HEK293T (cell line): ENCODE results near the gene ZCCHC24.

Experiments used
- CTCF ChIA-PET: fragments of 350-600 bp; formaldehyde crosslinking; extraction: SDS; loops from one replicate; lab custom pipeline; 2021; ENCODE audit warnings: antibody characterized with exemption, inconsistent platforms; lab: Yijun Ruan, JAX
- POLR2A ChIA-PET: fragments of 350-600 bp; formaldehyde crosslinking; extraction: SDS; loops from one replicate; lab custom pipeline; 2020; ENCODE audit warnings: antibody characterized with exemption, inconsistent platforms; lab: Yijun Ruan, JAX
- DNase-seq: peaks from one replicate; pipeline ENCODE4 v3.0.0; 2012; ENCODE audit warnings: mixed read lengths; ENCODE audit errors: extremely low spot score
- ARNT ChIP-seq: fragments of 450-650 bp; IDR thresholded peaks from 2 replicates; pipeline ENCODE4 v1.6.1; 2017; ENCODE audit warnings: mild to moderate bottlenecking
- BHLHE40 ChIP-seq: fragments of 450-650 bp; IDR thresholded peaks from 2 replicates; pipeline ENCODE4 v1.6.1; 2016; ENCODE audit warnings: mild to moderate bottlenecking, moderate library complexity, borderline replicate concordance
- CTBP1 ChIP-seq: fragments of 450-650 bp; IDR thresholded peaks from 2 replicates; pipeline ENCODE4 v1.6.1; 2016; ENCODE audit warnings: borderline replicate concordance
- ELF4 ChIP-seq: fragments of 450-650 bp; IDR thresholded peaks from 2 replicates; pipeline ENCODE4 v1.6.1; 2017; ENCODE audit warnings: antibody characterized with exemption
- FOXA1 ChIP-seq: fragments of 450-650 bp; IDR thresholded peaks from 2 replicates; pipeline ENCODE4 v1.6.1; 2016; ENCODE audit warnings: mild to moderate bottlenecking
- FOXK2 ChIP-seq: fragments of 450-650 bp; IDR thresholded peaks from 2 replicates; pipeline ENCODE4 v1.6.1; 2016; ENCODE audit warnings: mild to moderate bottlenecking
- FOXM1 ChIP-seq: fragments of 450-650 bp; IDR thresholded peaks from 2 replicates; pipeline ENCODE4 v1.6.1; 2017; ENCODE audit warnings: mild to moderate bottlenecking, borderline replicate concordance
- HDGF ChIP-seq: fragments of 450-650 bp; IDR thresholded peaks from 2 replicates; pipeline ENCODE4 v1.6.1; 2017; ENCODE audit warnings: antibody characterized with exemption, borderline replicate concordance
- L3MBTL2 ChIP-seq: fragments of 450-650 bp; conservative IDR thresholded peaks from 2 replicates; pipeline ENCODE4 v1.6.1; 2016; ENCODE audit warnings: mild to moderate bottlenecking
- LEF1 ChIP-seq: fragments of 450-650 bp; IDR thresholded peaks from 2 replicates; pipeline ENCODE4 v1.6.1; 2017; ENCODE audit warnings: mild to moderate bottlenecking, borderline replicate concordance
- NFRKB ChIP-seq: fragments of 450-650 bp; IDR thresholded peaks from 2 replicates; pipeline ENCODE4 v1.6.1; 2016; ENCODE audit warnings: mild to moderate bottlenecking, moderate library complexity
- SP1 ChIP-seq: fragments of 450-650 bp; IDR thresholded peaks from 2 replicates; pipeline ENCODE4 v1.6.1; 2017
- SUZ12 ChIP-seq: fragments of 450-650 bp; IDR thresholded peaks from 2 replicates; pipeline ENCODE4 v1.6.1; 2016; ENCODE audit warnings: mild to moderate bottlenecking
- TARDBP ChIP-seq: fragments of 450-650 bp; IDR thresholded peaks from 2 replicates; pipeline ENCODE4 v1.6.1; 2016
- ZNF384 ChIP-seq: fragments of 450-650 bp; IDR thresholded peaks from 2 replicates; pipeline ENCODE4 v1.6.1; 2016
- TF ChIP-seq, protein P1 (sequence below): fragments of 450-650 bp; IDR thresholded peaks from 2 replicates; pipeline ENCODE4 v1.6.1; 2016

The ZCCHC24 gene

DNA sequence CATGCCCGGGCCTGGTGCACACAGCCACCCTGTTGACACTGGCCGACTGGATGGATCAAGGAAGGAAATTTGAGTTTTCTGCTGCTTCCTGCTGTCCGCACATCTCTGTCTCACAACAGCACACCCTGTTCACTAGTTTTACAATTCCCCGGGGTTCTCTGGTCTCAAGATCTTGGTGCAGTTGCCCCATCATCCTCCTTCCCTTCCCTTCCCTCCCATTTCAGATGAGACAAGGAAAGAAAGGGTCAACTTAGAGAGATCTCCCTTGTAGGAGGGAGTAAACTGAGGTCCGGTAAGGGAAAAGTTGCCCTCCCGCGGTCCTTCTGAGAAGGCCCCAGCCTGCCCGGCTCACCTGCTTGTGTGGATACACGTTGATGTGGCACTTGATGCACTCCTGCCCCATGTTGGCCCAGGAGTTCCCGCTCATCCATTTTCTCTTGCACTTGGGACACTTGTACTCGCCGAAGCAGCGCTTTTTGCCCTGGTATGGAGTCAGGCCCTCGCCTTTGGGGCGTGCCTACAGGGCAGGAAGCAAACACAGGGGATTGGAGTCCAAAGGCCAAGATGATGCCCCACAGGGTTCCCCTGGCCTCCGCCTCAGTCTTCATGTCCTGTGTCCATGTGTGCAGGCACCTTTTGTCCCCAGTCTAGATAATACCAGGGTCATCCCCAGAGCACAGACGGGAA lies 51.4 kb downstream of the ZCCHC24 start:
- no peak for DNase-seq
- ChIA-PET CTCF (interaction anchor here (0.6 kb wide), 1 partner anchor 19 kb away, joined by 5 read pairs; no protein-coding TSS in a partner anchor), POLR2A (interaction anchor here (1.0 kb wide), 1 partner anchor 52 kb away, joined by 3 read pairs; no protein-coding TSS in a partner anchor)
- TF ChIP-seq L3MBTL2, result no peak
- TF ChIP-seq BHLHE40, result no peak
- TF ChIP-seq ZNF384, result no peak

DNA sequence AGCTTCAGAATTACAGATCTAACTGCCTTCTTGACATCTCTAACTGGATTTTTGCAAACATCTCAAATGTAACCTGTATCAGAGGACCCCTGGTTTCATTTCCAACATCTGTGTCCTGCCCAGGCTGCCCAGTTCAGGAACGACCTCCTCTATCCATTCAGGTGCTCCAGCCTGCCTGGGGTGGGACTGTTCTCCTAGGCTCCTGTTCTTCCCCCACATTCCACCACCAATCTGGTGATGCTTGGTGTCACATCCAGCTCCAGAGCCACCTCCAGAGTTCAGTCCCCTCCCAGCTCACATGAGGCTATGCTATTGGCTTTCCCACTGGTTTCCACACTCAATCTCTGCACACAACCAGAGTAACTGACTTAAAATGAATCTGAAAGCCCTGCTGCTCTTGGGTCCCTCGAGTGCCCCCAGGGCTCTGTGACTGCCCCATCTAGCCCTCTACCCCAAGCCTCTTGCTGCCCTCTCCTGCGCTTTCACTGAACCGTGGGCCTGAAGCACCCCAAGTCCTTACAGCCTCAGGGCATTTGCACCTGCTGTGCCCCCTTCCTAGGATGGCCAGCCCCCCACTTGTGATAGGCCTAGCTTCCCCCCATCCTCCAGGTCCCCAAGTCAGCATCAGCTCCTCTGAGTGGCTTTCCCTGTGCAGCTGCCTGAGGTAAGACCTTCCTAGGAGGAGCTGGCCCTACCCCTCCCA lies 52.1 kb downstream of the ZCCHC24 start:
- no peak for DNase-seq
- CTCF ChIA-PET, result interaction anchor here (0.6 kb wide), 2 partner anchors 19 to 91 kb away, joined by 3 to 5 read pairs; no protein-coding TSS in a partner anchor
- TF ChIP-seq SUZ12, result no peak
- POLR2A ChIA-PET, result no interaction called here

DNA sequence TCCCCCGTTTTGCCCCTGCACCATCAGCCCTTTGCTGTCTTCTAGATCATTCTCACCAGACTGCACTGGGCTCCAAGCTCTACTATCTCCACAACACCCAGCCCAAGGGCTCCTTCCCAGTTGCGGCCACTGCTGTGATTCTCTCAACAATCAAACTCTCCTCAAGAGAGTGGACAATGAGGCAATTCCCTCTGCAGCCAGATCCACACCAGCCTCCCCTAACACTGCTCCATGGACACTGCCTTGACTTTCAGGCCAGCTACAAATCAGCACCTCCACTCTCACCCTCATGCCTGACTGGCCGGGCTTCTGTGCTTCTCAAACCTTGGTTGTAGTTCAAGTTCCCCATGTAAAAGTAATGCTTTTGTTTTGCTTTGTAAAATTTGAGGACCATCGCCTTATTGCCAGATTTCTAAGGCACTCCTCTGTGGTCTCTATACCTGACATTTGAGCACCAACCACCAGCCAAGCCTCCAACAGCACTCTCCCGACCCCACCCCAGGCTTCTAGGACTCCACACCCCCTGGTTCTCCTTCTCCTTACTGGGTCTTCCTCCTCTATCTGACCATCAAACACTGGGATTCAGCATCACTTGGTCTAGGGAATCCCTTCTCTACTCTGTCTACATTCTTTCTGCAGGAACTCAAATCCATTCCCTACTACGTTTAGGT lies 52.8 kb downstream of the ZCCHC24 start:
- POLR2A ChIA-PET, result no interaction called here
- no peak for DNase-seq
- no peak for TF ChIP-seq L3MBTL2
- no peak for TF ChIP-seq ZNF384
- no peak for TF ChIP-seq ELF4
- no peak for TF ChIP-seq HDGF
- no peak for TF ChIP-seq CTBP1
- TF ChIP-seq FOXA1, result no peak
- TF ChIP-seq, protein P1, sequence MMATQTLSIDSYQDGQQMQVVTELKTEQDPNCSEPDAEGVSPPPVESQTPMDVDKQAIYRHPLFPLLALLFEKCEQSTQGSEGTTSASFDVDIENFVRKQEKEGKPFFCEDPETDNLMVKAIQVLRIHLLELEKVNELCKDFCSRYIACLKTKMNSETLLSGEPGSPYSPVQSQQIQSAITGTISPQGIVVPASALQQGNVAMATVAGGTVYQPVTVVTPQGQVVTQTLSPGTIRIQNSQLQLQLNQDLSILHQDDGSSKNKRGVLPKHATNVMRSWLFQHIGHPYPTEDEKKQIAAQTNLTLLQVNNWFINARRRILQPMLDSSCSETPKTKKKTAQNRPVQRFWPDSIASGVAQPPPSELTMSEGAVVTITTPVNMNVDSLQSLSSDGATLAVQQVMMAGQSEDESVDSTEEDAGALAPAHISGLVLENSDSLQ, result no peak
- no peak for TF ChIP-seq TARDBP
- TF ChIP-seq NFRKB, result no peak
- no peak for TF ChIP-seq SP1
- no peak for TF ChIP-seq ARNT
- TF ChIP-seq BHLHE40, result no peak
- no peak for TF ChIP-seq LEF1
- no peak for TF ChIP-seq FOXK2
- TF ChIP-seq SUZ12, result no peak
- CTCF ChIA-PET, result interaction anchor here (0.6 kb wide), 1 partner anchor 92 kb away, joined by 3 read pairs; no protein-coding TSS in a partner anchor

DNA sequence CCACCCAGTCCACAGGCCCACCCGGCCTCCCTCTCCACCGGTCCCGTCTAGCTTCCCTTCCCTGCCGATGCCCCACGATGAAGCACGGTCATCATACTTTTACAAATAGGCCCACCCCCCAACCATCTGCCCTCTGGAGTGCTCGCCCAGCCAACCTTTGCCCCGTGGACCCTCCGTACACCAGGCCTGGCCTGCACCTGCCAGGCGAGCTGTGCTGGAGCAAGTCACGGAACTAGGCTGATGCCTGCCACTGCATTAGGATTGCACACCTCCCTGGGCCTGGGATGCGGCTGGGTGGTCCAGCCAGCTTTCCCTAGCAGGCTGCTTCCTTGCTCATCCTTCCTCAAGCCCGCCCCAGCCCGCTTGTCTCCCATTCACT lies 53.4 kb downstream of the ZCCHC24 start:
- DNase-seq, result no peak

DNA sequence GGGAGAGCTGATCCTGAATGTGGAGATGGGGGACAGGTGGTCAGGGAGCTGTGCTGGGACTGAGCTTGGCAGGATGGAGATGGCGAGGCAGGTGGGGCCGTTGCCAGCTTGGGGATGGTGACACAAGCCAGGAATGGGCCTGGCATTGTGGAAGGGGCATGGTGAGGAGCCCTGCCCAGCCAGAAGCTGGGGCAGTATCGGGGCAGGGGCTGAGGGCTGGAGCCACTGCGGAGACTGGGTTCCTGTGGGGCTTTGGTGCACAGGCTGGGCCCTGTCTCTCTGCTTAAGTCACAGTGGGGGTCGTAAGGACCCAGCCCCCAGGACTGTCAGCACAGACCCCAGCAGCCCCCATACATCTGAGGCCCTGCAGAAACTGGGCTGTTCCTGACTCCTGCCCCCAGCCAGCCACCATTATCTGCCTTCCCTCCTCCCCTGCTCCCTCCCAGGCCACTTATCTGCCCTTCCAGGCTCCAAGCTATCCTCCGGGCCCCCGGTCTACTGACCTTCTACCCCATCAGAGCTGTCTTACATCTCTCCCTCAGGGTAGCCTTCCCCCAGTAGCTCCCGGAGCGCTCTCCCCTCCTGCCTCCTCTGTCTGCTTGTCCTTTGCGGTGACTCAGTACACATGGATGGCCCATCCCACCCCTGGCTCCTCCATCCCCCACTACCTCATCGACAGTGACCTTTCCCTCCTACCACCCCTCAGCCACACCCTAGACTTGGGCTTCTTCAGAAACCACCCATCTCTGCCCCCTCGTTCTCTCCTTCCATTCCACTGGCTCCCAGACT lies 54.0 kb downstream of the ZCCHC24 start:
- CTCF ChIA-PET, result no interaction called here
- DNase-seq, result no peak
- POLR2A ChIA-PET, result no interaction called here
- TF ChIP-seq TARDBP, result no peak
- TF ChIP-seq FOXK2, result no peak
- no peak for TF ChIP-seq HDGF
- TF ChIP-seq FOXA1, result no peak
- TF ChIP-seq SP1, result no peak
- TF ChIP-seq NFRKB, result no peak
- no peak for TF ChIP-seq BHLHE40
- no peak for TF ChIP-seq ARNT
- no peak for TF ChIP-seq LEF1
- TF ChIP-seq ZNF384, result no peak
- TF ChIP-seq FOXM1, result no peak
- no peak for TF ChIP-seq L3MBTL2
- TF ChIP-seq CTBP1, result no peak
- TF ChIP-seq, protein P1, result no peak
- TF ChIP-seq SUZ12, result no peak
- no peak for TF ChIP-seq ELF4

More for the DNA sequence above, 53.4 kb downstream of the ZCCHC24 start:
- ChIA-PET CTCF (no interaction called here), POLR2A (no interaction called here)
- TF ChIP-seq FOXM1 (no peak), ZNF384 (no peak), CTBP1 (no peak)

DNA sequence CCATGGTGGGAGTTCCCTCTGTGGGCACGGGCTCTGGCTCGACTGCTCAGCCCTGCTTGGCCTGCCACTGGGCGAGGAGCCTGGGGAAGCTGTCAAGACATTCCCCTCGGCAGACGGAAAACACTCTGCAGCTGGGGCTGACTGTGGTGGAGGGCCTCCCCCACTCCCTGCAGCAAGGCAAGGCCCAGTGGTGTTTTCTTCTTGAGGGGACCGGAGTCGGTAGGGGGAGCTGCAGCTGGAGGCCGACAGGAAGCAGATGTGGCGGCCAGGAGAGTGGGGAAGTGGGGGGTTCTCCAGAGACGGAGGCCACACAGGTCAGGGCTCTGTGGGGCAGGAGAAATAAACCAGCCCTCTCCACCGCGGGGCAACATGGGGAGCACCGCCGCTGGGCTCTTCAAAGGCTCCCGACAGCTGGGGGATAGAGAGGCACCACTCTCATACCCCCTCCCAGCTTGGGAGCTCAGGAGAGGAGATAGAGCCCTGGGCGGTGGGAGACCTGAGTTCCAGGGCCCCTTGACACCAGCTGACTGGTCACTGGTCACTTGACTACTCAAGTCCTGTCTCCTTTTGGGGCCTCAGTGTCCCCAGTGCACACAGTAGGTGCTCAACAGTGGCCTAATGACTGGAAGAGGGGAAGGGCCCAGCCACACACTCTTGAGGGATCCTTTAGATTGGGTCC lies 54.7 kb downstream of the ZCCHC24 start:
- ChIA-PET CTCF (no interaction called here), POLR2A (no interaction called here)
- DNase-seq, result no peak
- TF ChIP-seq BHLHE40, result no peak
- no peak for TF ChIP-seq FOXA1
- TF ChIP-seq ZNF384, result no peak
- TF ChIP-seq TARDBP, result no peak
- no peak for TF ChIP-seq SP1
- TF ChIP-seq HDGF, result no peak
- TF ChIP-seq ELF4, result no peak
- no peak for TF ChIP-seq FOXK2
- TF ChIP-seq FOXM1, result no peak
- TF ChIP-seq LEF1, result no peak
- TF ChIP-seq L3MBTL2, result no peak
- no peak for TF ChIP-seq ARNT
- TF ChIP-seq CTBP1, result no peak
- TF ChIP-seq, protein P1, result no peak
- TF ChIP-seq SUZ12, result no peak
- no peak for TF ChIP-seq NFRKB
